ENCODE measurements around the gene CNKSR3.

GRCh38 chr6:154363821-154364220 lies 146.7 kb downstream of the CNKSR3 start:
- TF ChIP-seq POLR2A (IDR thresholded peaks at IDR 0.05) (no peak), CTCF (IDR thresholded peaks at IDR 0.05) (no peak)

Measured in thyroid gland (tissue), 4 donors.